Measurements from ENCODE around the gene ABLIM2.
A peak's percentile ranks its signal among the peaks of the same experiment; 100 is the strongest.
"Not testable (repeated sequence)": the region's sequence is repeated elsewhere in the genome, so short reads cannot be mapped to it uniquely, and the experiment has no call there.

The ABLIM2 gene

GRCh38 chr4:7945709-7946380 is 212.8 kb downstream of the ABLIM2 start:
- DNase-seq (ENCODE audit: low read depth in 1 of 2, low spot score in 1 of 2) = no peak

- no peak for DNase-seq (ENCODE audit: low read depth in 1 of 2, low spot score in 1 of 2)
Measured at GRCh38 chr4:7944599-7945220, 213.9 kb downstream of the ABLIM2 start.

GRCh38 chr4:7943688-7944087 is 214.9 kb downstream of the ABLIM2 start:
- DNase-seq (ENCODE audit: low read depth in 1 of 2, low spot score in 1 of 2) = not testable (repeated sequence)

GRCh38 chr4:7943211-7943610 is 215.4 kb downstream of the ABLIM2 start:
- DNase-seq (ENCODE audit: low read depth in 1 of 2, low spot score in 1 of 2) = no peak

- DNase-seq (ENCODE audit: low read depth in 1 of 2, low spot score in 1 of 2) = no peak
Measured at GRCh38 chr4:7941965-7942496, 216.6 kb downstream of the ABLIM2 start.

GRCh38 chr4:7941111-7941964 is 217.3 kb downstream of the ABLIM2 start:
- no peak for DNase-seq (ENCODE audit: low read depth in 1 of 2, low spot score in 1 of 2)

- DNase-seq (ENCODE audit: low read depth in 1 of 2, low spot score in 1 of 2) = peak; percentile 86
Measured at GRCh38 chr4:7939377-7940108, 219.1 kb downstream of the ABLIM2 start, which contains the start of gene AFAP1. TSS of gene AFAP1 (minus strand) at chr4:7939861. CDS start at chr4:7872078, 67,783 bp downstream.

- DNase-seq (ENCODE audit: low read depth in 1 of 2, low spot score in 1 of 2) = no peak
Measured at GRCh38 chr4:7938609-7939376, 219.8 kb downstream of the ABLIM2 start.

GRCh38 chr4:7938266-7938608 is 220.4 kb downstream of the ABLIM2 start:
- DNase-seq (ENCODE audit: low read depth in 1 of 2, low spot score in 1 of 2) = no peak

- no peak for DNase-seq (ENCODE audit: low read depth in 1 of 2, low spot score in 1 of 2)
Measured at GRCh38 chr4:7937006-7937405, 221.6 kb downstream of the ABLIM2 start.

- no peak for DNase-seq (ENCODE audit: low read depth in 1 of 2, low spot score in 1 of 2)
Measured at GRCh38 chr4:7933651-7934510, 224.7 kb downstream of the ABLIM2 start.

GRCh38 chr4:7932287-7932686 is 226.3 kb downstream of the ABLIM2 start:
- no peak for DNase-seq (ENCODE audit: low read depth in 1 of 2, low spot score in 1 of 2)

- DNase-seq (ENCODE audit: low read depth in 1 of 2, low spot score in 1 of 2) = no peak
Measured at GRCh38 chr4:7929118-7929951, 229.3 kb downstream of the ABLIM2 start.

- DNase-seq (ENCODE audit: low read depth in 1 of 2, low spot score in 1 of 2) = no peak
Measured at GRCh38 chr4:7928711-7929110, 229.9 kb downstream of the ABLIM2 start.

- no peak for DNase-seq (ENCODE audit: low read depth in 1 of 2, low spot score in 1 of 2)
Measured at GRCh38 chr4:7926822-7927221, 231.8 kb downstream of the ABLIM2 start.

- no peak for DNase-seq (ENCODE audit: low read depth in 1 of 2, low spot score in 1 of 2)
Measured at GRCh38 chr4:7924570-7924969, 234.0 kb downstream of the ABLIM2 start.

- DNase-seq (ENCODE audit: low read depth in 1 of 2, low spot score in 1 of 2) = no peak
Measured at GRCh38 chr4:7924163-7924562, 234.4 kb downstream of the ABLIM2 start.

- no peak for DNase-seq (ENCODE audit: low read depth in 1 of 2, low spot score in 1 of 2)
Measured at GRCh38 chr4:7922466-7922865, 236.1 kb downstream of the ABLIM2 start.

GRCh38 chr4:7918981-7919380 is 239.6 kb downstream of the ABLIM2 start:
- no peak for DNase-seq (ENCODE audit: low read depth in 1 of 2, low spot score in 1 of 2)

Measured in stimulated activated CD4-positive, alpha-beta T cell treated with anti-CD3 and anti-CD28 coated beads, Interleukin-15, amount 100 ng/mL, for 1 hour (primary cell).